GM18873 (cell line): ENCODE results near the gene MZB1.
"Not testable (repeated sequence)": the region's sequence is repeated elsewhere in the genome, so short reads cannot be mapped to it uniquely, and the experiment has no call there.

Experiments used
- ATAC-seq: cut with Tn5 transposase; IDR thresholded peaks from one replicate; pipeline ENCODE4 v1.9.1; 2021; ENCODE audit warnings: mild to moderate bottlenecking, moderate library complexity, moderate number of reproducible peaks; ENCODE audit not compliant: unreplicated experiment, low FRiP score

The MZB1 gene

GRCh38 chr5:139392678-139393496 is 3.2 kb upstream of the MZB1 start:
- peak; percentile 34 for ATAC-seq

- ATAC-seq: no peak
These were observed 2.6 kb upstream of the MZB1 start for GRCh38 chr5:139392324-139392677.

- no peak for ATAC-seq
These were observed 2.0 kb upstream of the MZB1 start for GRCh38 chr5:139391570-139392323.

DNA sequence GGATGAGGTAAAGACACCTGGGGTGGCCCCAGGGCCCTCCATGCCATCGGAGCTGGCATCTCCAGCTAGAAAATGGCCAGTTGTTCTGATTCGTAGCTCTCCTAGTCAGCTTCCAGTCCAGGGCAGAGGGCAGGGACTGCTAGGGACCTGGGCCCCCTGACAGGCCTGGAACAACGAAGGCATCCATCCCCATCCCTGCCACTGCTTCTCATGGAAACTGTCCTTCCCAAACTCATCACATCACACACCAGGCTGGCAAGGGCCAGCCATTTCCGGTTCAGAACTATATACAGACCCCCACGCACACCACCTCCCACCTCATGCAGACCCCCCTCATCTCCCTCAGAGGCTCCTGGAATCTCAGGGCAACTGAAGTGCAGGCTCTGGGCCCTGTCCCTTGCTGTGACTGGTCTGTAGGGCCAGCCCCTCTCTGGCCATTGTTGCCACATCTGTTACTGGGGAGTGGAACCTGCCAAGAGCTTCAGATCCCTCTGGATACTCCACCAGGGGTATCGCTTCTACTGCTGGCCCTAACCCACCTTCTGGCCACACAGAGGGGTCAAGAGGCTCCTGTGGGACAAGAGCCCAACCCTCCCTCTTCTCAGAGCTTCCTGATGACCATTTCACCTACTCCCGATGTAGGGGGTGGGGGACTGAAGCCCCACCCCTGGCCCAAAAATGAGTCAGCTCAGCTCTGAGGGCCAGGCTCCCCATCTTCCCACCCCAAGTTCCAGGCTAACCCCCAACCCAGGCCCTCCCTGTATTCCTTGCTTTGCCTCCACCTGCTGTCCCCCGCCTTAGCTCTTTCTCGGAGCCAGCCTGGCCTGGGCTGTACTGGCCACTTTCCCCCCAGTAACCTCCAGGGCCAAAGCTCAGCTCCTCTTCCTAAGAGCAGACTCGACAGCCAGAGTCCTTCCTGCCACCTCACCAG is 1.2 kb upstream of the MZB1 start:
- ATAC-seq: no peak

GRCh38 chr5:139388198-139388821 is 1.4 kb downstream of the MZB1 start:
- ATAC-seq: no peak

DNA sequence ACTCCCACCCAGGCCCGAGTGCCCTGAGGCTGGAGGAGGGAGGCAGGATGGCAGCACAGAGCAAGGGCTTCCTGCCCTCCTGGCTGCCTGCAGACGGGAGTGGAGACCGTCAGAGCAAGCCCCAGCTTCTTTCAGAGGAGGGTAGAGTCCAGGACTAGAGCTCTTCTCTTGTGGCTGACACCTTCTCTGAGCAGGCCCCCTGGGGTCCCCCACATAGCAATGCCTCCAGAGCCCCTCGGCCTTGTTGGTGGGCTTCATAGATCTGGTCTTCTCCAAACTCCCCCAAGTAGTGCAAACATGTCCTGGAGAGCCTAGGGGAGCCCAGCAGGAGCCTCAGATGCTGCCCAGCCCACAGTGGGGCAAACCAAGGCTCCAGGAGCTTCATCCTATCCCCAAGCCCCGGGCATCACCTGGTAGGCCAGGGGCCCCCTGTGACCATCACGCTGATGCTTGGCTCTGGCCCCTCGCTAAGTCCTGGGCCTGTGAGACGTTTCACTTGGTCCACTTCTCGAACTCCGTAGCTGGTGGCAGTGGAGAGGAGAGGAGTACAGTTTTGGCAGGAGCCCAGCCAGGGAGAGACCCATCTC is 2.0 kb downstream of the MZB1 start:
- no peak for ATAC-seq

- not testable (repeated sequence) for ATAC-seq
These were observed 2.8 kb downstream of the MZB1 start for GRCh38 chr5:139386956-139387355.

GRCh38 chr5:139386050-139386438 is 3.7 kb downstream of the MZB1 start:
- no peak for ATAC-seq

- ATAC-seq: no peak
These were observed 4.4 kb downstream of the MZB1 start for GRCh38 chr5:139385061-139386049.

DNA sequence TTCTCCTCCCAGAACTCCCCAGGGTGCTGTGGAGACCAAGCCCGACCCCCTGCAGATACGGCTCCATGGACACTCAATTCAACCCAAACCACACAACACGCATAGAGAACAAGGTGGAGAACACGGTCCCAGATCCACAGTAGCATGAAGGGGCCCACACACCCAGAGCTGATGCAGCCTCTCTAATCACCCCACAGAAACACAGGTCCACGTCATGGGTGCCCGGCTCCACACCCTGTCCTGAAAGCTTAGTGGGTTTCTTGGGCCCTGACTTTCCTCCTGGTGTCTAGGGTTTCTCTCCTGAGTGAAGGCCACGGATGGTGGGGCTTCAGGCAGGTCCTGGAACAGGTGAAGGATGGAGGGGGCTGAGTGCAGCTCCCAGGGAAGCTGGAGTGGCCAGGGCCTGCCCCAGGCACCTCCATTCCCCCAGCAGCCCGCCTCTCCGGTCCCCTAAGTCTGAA is 5.1 kb downstream of the MZB1 start:
- ATAC-seq: no peak

DNA sequence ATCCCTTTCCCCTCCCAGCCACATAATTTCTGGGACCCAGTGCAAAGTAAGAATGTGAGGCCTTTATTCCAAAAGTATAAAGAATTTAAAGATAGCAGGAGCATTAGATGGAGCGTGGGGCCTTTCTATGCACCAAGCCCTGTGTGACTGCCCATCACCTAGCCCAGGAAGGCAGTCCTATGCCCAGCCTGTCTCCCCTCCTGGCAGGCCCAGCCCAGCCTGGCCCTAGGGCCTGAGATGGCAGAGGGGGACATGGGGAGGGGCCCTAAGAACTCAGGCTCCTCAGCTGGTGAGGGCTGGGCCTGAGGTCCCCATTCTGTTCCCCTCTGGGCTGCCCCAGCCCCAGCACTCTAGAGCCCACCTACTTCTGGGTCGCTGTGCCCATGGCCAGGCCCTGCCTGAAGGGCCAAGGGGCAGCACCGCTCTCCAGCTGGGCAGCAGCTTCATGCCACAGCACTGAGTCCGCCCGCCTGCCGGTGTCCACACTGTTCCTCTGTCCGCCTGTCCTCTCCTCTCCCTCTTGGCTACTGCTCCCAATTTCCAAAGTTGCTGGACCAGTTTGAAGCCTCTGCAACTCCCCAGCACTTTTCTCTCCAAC is 5.6 kb downstream of the MZB1 start:
- no peak for ATAC-seq

DNA sequence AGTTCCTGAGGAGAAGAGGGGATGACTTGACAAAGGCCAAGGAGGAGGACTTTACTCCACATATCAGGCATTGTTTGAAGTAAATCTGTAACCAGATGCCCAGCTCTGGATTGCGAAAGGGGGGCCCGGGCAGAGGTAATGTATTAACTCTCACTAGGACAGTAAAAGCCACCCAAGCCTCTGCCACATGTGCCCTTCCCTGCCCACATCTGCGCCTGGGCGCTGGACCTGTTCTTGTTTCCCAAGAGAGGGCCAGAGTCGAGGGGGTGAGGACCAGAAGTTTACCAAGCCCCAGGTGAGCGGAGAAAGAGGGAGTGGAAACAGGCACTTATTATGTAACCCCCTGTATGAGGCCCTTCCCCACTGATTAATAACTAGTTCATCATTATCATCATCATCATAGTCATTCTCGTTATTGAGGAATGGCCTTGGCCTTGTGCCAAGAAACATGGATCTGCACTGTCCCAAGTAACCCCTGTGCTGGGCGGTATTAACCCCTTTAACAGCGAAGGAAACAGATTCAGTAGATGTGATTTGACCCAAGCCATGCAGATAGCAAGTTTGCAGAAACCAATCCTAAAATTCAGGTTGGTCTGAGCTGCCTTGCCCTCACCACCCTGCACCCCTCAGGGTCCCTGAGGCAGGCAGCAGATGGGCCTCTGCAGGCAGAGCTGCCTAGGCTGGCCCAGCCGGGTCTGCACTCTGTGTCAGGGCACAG is 6.3 kb downstream of the MZB1 start, which contains the start of gene SLC23A1:
Gene SLC23A1 (minus strand): TSS at position 23 of the 718 bp plus-strand sequence. CDS start 44 bp downstream, outside the sequence.
- no peak for ATAC-seq

DNA sequence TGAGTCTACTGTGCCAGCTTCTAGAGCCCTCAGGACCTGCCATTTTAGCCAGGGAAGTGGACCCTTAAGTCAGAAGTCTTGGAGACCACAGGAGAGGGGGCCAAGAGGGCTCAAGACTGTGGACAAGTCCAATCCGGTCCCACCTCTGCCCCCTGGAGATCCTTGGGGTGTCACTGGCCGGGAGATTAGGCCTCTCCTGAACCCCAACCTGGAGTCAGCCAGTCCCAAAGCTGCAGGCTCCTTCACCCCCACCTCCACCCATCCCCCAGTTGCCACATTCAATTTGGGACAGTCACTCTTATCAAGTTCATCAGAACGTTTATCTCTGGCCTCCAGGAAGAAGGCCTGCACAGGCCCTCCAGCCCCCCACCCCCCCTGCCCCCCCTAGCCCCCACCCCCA is 6.9 kb downstream of the MZB1 start:
- ATAC-seq: no peak

GRCh38 chr5:139381837-139382761 is 7.6 kb downstream of the MZB1 start:
- no peak for ATAC-seq

DNA sequence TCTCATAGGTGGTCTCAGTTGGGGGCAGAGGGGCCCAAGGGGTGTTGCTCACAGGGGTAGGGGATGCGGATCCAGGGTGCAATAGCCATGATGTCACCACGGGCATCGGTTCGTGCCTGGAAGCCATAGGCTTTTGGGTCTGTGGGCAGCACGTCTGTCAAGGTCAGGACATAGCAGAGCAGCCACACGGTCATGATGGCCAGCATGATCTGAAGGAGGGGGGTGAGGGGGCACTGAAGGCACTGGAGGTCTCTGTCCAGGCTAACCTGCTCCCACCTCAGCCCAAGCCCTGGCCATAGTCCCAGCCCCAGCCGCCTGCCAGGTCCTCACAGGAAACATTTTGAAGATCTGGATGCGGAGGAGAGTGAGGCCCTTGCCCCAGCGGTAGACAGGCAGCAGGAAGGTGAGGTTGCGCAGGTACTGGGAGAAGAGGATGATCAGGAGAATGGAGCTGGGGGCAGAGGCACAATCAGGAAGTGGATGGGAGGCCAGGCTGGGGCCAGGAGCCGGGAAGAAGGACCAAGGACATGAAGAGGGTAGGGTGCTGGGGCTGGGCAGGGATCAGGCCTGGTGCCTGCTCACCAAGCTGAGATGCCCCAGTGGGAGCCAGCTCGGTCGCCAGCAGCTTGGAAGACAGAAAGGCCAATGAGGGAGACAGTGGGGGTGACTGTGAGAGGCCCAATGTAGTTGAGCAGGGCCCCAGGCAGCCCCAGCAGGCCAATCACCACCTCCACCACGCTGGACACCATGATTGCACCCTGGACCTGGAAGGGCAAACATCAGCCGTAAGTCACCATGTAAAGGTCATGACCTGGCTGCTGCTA is 9.9 kb downstream of the MZB1 start:
- no peak for ATAC-seq

GRCh38 chr5:139378941-139379361 is 10.8 kb downstream of the MZB1 start:
- no peak for ATAC-seq
